ENCODE results near the gene KCNH2. TPM values are rescaled to one million over a fixed set of nuclear protein-coding genes. Genes with fewer than 3 reads are reported as not detected.

Gene KCNH2
- total and polyA plus RNA-seq, 2 of the 13 experiments (the other 11 are each of a cell fraction or from before 2014, with no cell fraction given): 0.09 to 0.11 TPM

GRCh38 chr7:150923196-150923595, 54.9 kb downstream of the KCNH2 start (continued):
- TF ChIP-seq, protein P1, sequence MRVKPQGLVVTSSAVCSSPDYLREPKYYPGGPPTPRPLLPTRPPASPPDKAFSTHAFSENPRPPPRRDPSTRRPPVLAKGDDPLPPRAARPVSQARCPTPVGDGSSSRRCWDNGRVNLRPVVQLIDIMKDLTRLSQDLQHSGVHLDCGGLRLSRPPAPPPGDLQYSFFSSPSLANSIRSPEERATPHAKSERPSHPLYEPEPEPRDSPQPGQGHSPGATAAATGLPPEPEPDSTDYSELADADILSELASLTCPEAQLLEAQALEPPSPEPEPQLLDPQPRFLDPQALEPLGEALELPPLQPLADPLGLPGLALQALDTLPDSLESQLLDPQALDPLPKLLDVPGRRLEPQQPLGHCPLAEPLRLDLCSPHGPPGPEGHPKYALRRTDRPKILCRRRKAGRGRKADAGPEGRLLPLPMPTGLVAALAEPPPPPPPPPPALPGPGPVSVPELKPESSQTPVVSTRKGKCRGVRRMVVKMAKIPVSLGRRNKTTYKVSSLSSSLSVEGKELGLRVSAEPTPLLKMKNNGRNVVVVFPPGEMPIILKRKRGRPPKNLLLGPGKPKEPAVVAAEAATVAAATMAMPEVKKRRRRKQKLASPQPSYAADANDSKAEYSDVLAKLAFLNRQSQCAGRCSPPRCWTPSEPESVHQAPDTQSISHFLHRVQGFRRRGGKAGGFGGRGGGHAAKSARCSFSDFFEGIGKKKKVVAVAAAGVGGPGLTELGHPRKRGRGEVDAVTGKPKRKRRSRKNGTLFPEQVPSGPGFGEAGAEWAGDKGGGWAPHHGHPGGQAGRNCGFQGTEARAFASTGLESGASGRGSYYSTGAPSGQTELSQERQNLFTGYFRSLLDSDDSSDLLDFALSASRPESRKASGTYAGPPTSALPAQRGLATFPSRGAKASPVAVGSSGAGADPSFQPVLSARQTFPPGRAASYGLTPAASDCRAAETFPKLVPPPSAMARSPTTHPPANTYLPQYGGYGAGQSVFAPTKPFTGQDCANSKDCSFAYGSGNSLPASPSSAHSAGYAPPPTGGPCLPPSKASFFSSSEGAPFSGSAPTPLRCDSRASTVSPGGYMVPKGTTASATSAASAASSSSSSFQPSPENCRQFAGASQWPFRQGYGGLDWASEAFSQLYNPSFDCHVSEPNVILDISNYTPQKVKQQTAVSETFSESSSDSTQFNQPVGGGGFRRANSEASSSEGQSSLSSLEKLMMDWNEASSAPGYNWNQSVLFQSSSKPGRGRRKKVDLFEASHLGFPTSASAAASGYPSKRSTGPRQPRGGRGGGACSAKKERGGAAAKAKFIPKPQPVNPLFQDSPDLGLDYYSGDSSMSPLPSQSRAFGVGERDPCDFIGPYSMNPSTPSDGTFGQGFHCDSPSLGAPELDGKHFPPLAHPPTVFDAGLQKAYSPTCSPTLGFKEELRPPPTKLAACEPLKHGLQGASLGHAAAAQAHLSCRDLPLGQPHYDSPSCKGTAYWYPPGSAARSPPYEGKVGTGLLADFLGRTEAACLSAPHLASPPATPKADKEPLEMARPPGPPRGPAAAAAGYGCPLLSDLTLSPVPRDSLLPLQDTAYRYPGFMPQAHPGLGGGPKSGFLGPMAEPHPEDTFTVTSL (CRISPR knock-in tag; IDR thresholded peaks at IDR 0.05; ENCODE audit: borderline replicate concordance): no peak
- no peak for TF ChIP-seq PRMT3 (CRISPR knock-in tag; IDR thresholded peaks at IDR 0.05; ENCODE audit: borderline replicate concordance, low read depth)
- no peak for TF ChIP-seq RBM39 (IDR thresholded peaks at IDR 0.05; ENCODE audit: low read depth, low read length, poor library complexity, severe bottlenecking)
- TF ChIP-seq SOX13 (IDR thresholded peaks at IDR 0.05): no peak
- TF ChIP-seq SOX13 (CRISPR knock-in tag; conservative IDR thresholded peaks at IDR 0.05 in 1 of 2, IDR thresholded peaks at IDR 0.05 in 1 of 2): no peak
- TF ChIP-seq ZNF7 (CRISPR knock-in tag; IDR thresholded peaks at IDR 0.05): no peak
- no peak for TF ChIP-seq NRL (CRISPR knock-in tag; IDR thresholded peaks at IDR 0.05; ENCODE audit: borderline replicate concordance)

DNA sequence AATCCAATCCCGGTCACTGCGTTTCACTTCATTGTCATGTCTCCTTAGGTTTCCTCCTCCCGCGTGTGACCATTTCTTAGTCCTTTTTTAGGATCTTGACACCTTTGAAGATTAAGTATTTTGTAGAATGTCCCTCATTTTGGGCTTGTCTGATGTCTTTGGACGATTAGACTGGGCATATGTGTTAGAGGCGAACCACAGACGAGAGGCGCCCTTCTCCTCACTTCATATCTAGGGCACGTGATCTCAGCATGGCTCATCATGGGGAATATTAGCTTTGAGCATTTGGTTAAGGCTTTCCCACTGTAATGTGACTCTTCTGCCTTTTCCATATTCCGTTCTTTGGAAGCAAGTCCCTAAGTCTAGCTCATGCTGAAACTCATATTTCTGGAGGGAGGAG, 59.0 kb downstream of the KCNH2 start:
- intact Hi-C loops (cut with micrococcal nuclease; ENCODE audit: unreplicated experiment) (no loop called here), in situ Hi-C loops (cut with HindIII; ENCODE audit: extremely low pct_ligation_motif_present, low pct_unique_long_range_greater_than_20kb) (no loop called here)
- H3K9ac ChIP-seq (ENCODE audit: insufficient read depth, low read depth, low read length): no peak overlapping the region
- CTCF ChIA-PET (ENCODE audit: low intra/inter-chr PET ratio, low total read pairs): no interaction called here
- POLR2A ChIA-PET: no interaction called here
- H3K4me3 ChIP-seq (replicated peaks in 1 of 3; ENCODE audit: insufficient read depth in 1 of 3, low read depth in 2 of 3, low read length in 3 of 3): no peak overlapping the region
- no peaks in the 10 kb centered on the region for H3K36me3 ChIP-seq (replicated peaks in 1 of 2; ENCODE audit: control insufficient read depth in 1 of 2, insufficient read depth in 2 of 2, low read length in 2 of 2)
- ATAC-seq (no peak), FAIRE-seq (no peak), DNase-seq (ENCODE audit: low spot score) (no peak)
- H2AFZ ChIP-seq (ENCODE audit: low read length): no peak overlapping the region
- no TSS peak for BruUV-seq (replicated peaks)
- H3K79me2 ChIP-seq (ENCODE audit: insufficient read depth, low read length): no peaks in the 10 kb centered on the region
- peaks cover 0 to 18% of the 10 kb centered on the region in 2 experiments; a peak in 3 of 5 replicates for H3K27me3 ChIP-seq (ENCODE audit: control insufficient read depth in 1 of 2, insufficient read depth in 2 of 2, low read length in 2 of 2)
- TF ChIP-seq NFYC (CRISPR knock-in tag; IDR thresholded peaks at IDR 0.05) (no peak), ZNF446 (CRISPR knock-in tag; IDR thresholded peaks at IDR 0.05) (no peak)
- no peaks in the 10 kb centered on the region for H3K4me1 ChIP-seq (ENCODE audit: insufficient read depth, low read length)
- H4K20me1 ChIP-seq (ENCODE audit: insufficient read depth, low read length): 0 out of 2 replicates have a peak, but pooled peaks cover 3% of the 10 kb centered on the region
- H3K27ac ChIP-seq (ENCODE audit: extremely low read length, insufficient read depth, low read length): no peak overlapping the region
- no peak overlapping the region for H3K4me2 ChIP-seq (ENCODE audit: low read depth, low read length)
- WGBS (ENCODE audit: low lambda C conversion rate): 52% methylated on average over 10 of the region's 10 CpGs
- no peaks in the 10 kb centered on the region for H3K9me3 ChIP-seq (ENCODE audit: low read length)

Measured in HepG2 (cell line).